GM23248 (cell line): ENCODE results near the gene ARAP2. TPM values are rescaled to one million over a fixed set of nuclear protein-coding genes. Genes with fewer than 3 reads are reported as not detected.

ENCODE experiments used
- DNase-seq: peaks from one replicate; pipeline ENCODE4 v3.0.0-alpha.2; 2015
- H2AFZ ChIP-seq: fragments of 200-600 bp; sonication (generic); 2 replicates; pipeline ENCODE4 v1.6.1; 2016; ENCODE audit warnings: antibody characterized with exemption
- H3F3A ChIP-seq: fragments of 200-600 bp; sonication (generic); 2 replicates; pipeline ENCODE4 v1.6.1; 2016; ENCODE audit warnings: mild to moderate bottlenecking, antibody characterized with exemption, mixed run types; ENCODE audit not compliant: insufficient read depth
- H3K27ac ChIP-seq: fragments of 200-600 bp; sonication (generic); 2 replicates; pipeline ENCODE4 v1.5.1; 2016; ENCODE audit warnings: mild to moderate bottlenecking
- H3K27me3 ChIP-seq: fragments of 200-600 bp; sonication (generic); replicated peaks from 2 replicates; pipeline ENCODE4 v1.6.1; 2016; ENCODE audit warnings: mild to moderate bottlenecking; ENCODE audit not compliant: insufficient read depth
- H3K36me3 ChIP-seq: fragments of 200-600 bp; sonication (generic); 2 replicates; pipeline ENCODE4 v1.6.1; 2016; ENCODE audit warnings: low read depth, mild to moderate bottlenecking
- H3K4me1 ChIP-seq: fragments of 200-600 bp; sonication (generic); 2 replicates; pipeline ENCODE4 v1.6.1; 2016; ENCODE audit warnings: mild to moderate bottlenecking; ENCODE audit not compliant: insufficient read depth
- H3K4me2 ChIP-seq: fragments of 200-600 bp; sonication (generic); one replicate; pipeline ENCODE4 v1.6.1; 2016; ENCODE audit warnings: mild to moderate bottlenecking; ENCODE audit not compliant: unreplicated experiment
- H3K4me3 ChIP-seq: fragments of 200-600 bp; sonication (generic); 2 replicates; pipeline ENCODE4 v1.5.1; 2016; ENCODE audit warnings: mild to moderate bottlenecking
- H3K79me2 ChIP-seq: fragments of 200-600 bp; sonication (generic); 2 replicates; pipeline ENCODE4 v1.6.1; 2016; ENCODE audit warnings: mild to moderate bottlenecking; ENCODE audit not compliant: insufficient read depth
- H3K9ac ChIP-seq: fragments of 200-600 bp; sonication (generic); 2 replicates; pipeline ENCODE4 v1.6.1; 2016; ENCODE audit warnings: mild to moderate bottlenecking
- H3K9me2 ChIP-seq: fragments of 200-600 bp; sonication (generic); 2 replicates; pipeline ENCODE4 v1.6.1; 2016; ENCODE audit warnings: mixed run types, mild to moderate bottlenecking, moderate library complexity; ENCODE audit not compliant: insufficient read depth
- H3K9me3 ChIP-seq: fragments of 200-600 bp; sonication (generic); one replicate; pipeline ENCODE4 v1.6.1; 2017; ENCODE audit warnings: low read depth
- H4K20me1 ChIP-seq: fragments of 200-600 bp; sonication (generic); 2 replicates; pipeline ENCODE4 v1.6.0; 2016; ENCODE audit not compliant: insufficient read depth
- EZH2 ChIP-seq: fragments of 200-600 bp; sonication (generic); IDR thresholded peaks from 2 replicates; pipeline ENCODE4 v1.6.1; 2018; ENCODE audit warnings: antibody characterized with exemption, mild to moderate bottlenecking; ENCODE audit not compliant: insufficient read depth, poor library complexity, severe bottlenecking
- EZH2phosphoT487 ChIP-seq: fragments of 200-600 bp; sonication (generic); IDR thresholded peaks from 2 replicates; pipeline ENCODE4 v1.6.1; 2018; ENCODE audit warnings: antibody characterized with exemption, moderate library complexity, mild to moderate bottlenecking, low read depth; ENCODE audit not compliant: insufficient read depth
- whole genome bisulfite sequencing, 2 experiments: methylation state at CpG; one replicate each; pipeline ENCODE4 v1.1.6; 2015 to 2017; ENCODE audit warnings: low lambda C conversion rate in 2 of 2, low coverage in 1 of 2; ENCODE audit errors: missing lambda C conversion rate in 2 of 2; 5-methylcytosine and 5-hydroxymethylcytosine counted together
- in situ Hi-C: fragments of 300-500 bp; cut with MboI; formaldehyde crosslinking; loops from 2 replicates; pipeline ENCODE4 v1.15.0; 2020
- polyA plus RNA-seq: library from polyadenylated mRNA; unstranded; fragments of >200 nt; fragmentation: Nextera tagmentation; extraction: Ambion mirVana; gene quantifications from 2 replicates; pipeline ENCODE4 v1.2.1, GENCODE V29; 2016
- total RNA-seq: library from RNA; depleted of rRNA; stranded (reverse); fragments of >200 nt; shearing (Covaris generic); gene quantifications from 2 replicates; pipeline ENCODE4 v1.2.3, GENCODE V29; 2014

ARAP2 gene
- total and polyA plus RNA-seq, 2 experiments from 2014 or later = not detected

DNA sequence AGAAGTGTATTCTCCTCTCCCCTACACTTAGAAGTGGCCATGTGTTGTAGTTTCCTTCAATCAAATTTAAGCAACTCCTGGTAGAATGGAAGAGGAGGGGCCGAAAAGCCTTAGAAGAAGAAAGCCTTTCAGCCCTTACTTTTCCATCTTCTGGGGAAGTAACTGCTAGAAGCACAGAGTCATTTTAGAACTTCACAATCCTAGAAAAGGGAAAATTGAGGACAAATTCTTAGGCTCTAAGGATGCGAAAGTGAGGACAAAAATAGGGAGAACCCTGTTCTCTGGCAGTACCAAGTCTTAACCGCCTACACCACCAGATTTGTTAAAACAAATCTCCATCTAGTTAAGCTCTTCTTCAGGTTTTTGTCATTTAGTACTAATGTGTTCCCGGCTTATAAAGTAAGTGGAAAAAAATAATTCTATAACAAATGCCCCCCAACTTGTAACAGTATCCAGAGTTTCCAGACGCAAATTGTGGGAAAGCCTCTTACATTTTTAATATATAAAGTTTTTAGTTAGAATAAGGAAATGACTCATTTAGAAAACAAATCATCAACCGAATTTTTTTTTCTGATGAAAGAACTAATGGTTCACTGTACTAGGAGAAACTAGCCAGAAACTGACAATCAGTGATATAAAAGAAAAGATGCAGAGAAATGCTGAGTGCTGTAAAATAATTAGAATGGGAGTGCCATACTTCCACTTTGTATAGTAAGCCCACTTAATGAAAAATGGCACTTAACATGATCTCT lies 76.0 kb downstream of the ARAP2 start:
- TF ChIP-seq EZH2phosphoT487 (no peak), EZH2 (no peak)
- no peaks in the 10 kb centered on the region for H3K9me3 ChIP-seq
- no peaks in the 10 kb centered on the region for H3K9me2 ChIP-seq
- H4K20me1 ChIP-seq = no peaks in the 10 kb centered on the region
- no peaks in the 10 kb centered on the region for H3K4me1 ChIP-seq
- no peak overlapping the region for H3K4me3 ChIP-seq
- no peak overlapping the region for H3K27ac ChIP-seq
- WGBS, 2 experiments = 53 to 60% methylated on average over 6 of the region's 6 CpGs
- no peaks in the 10 kb centered on the region for H3K79me2 ChIP-seq
- no peaks in the 10 kb centered on the region for H3K36me3 ChIP-seq
- no peaks in the 10 kb centered on the region for H3F3A ChIP-seq
- H3K9ac ChIP-seq = no peak overlapping the region
- no peak overlapping the region for H2AFZ ChIP-seq
- DNase-seq = no peak
- H3K27me3 ChIP-seq = no peaks in the 10 kb centered on the region
- in situ Hi-C loops = no loop called here
- H3K4me2 ChIP-seq = no peak overlapping the region

- H3K27me3 ChIP-seq = no peaks in the 10 kb centered on the region
- H3K36me3 ChIP-seq = no peaks in the 10 kb centered on the region
- WGBS, 2 experiments = 0% methylated on average over 2 of the region's 2 CpGs
- H3K4me1 ChIP-seq = no peaks in the 10 kb centered on the region
- H3K4me3 ChIP-seq = no peak overlapping the region
- DNase-seq = no peak
- no peak overlapping the region for H3K9ac ChIP-seq
- no peak overlapping the region for H3K4me2 ChIP-seq
- no peaks in the 10 kb centered on the region for H3K9me2 ChIP-seq
- H3K9me3 ChIP-seq = no peaks in the 10 kb centered on the region
- in situ Hi-C loops = no loop called here
- TF ChIP-seq EZH2phosphoT487 (no peak), EZH2 (no peak)
- H2AFZ ChIP-seq = no peak overlapping the region
- H3F3A ChIP-seq = no peaks in the 10 kb centered on the region
- no peaks in the 10 kb centered on the region for H4K20me1 ChIP-seq
- no peak overlapping the region for H3K27ac ChIP-seq
- H3K79me2 ChIP-seq = no peaks in the 10 kb centered on the region
Measured at GRCh38 chr4:36165631-36166005, 78.7 kb downstream of the ARAP2 start.

- no peak for DNase-seq
- H3K4me3 ChIP-seq = no peak overlapping the region
- H4K20me1 ChIP-seq = no peaks in the 10 kb centered on the region
- H3K79me2 ChIP-seq = no peaks in the 10 kb centered on the region
- H3F3A ChIP-seq = no peaks in the 10 kb centered on the region
- H3K27ac ChIP-seq = no peak overlapping the region
- H2AFZ ChIP-seq = no peak overlapping the region
- no peaks in the 10 kb centered on the region for H3K4me1 ChIP-seq
- no peaks in the 10 kb centered on the region for H3K9me2 ChIP-seq
- H3K27me3 ChIP-seq = no peaks in the 10 kb centered on the region
- H3K4me2 ChIP-seq = no peak overlapping the region
- TF ChIP-seq EZH2 = no peak
- TF ChIP-seq EZH2phosphoT487 = no peak
- in situ Hi-C loops = no loop called here
- H3K9me3 ChIP-seq = no peaks in the 10 kb centered on the region
- WGBS, 2 experiments = 17 to 23% methylated on average over 4 of the region's 4 CpGs
- H3K36me3 ChIP-seq = no peaks in the 10 kb centered on the region
- H3K9ac ChIP-seq = no peak overlapping the region
Measured at GRCh38 chr4:36164900-36165630, 79.2 kb downstream of the ARAP2 start.

- in situ Hi-C loops = no loop called here
Measured at GRCh38 chr4:36163198-36163597, 81.1 kb downstream of the ARAP2 start.

More at GRCh38 chr4:36163198-36163597, 81.1 kb downstream of the ARAP2 start:
- TF ChIP-seq EZH2 (no peak), EZH2phosphoT487 (no peak)
- Histone ChIP-seq H4K20me1 (no peaks in the 10 kb centered on the region), H3K27me3 (no peaks in the 10 kb centered on the region), H3K4me3 (no peak overlapping the region), H3K9me2 (no peaks in the 10 kb centered on the region), H3K4me2 (no peak overlapping the region), H3F3A (no peaks in the 10 kb centered on the region), H3K36me3 (no peaks in the 10 kb centered on the region), H3K27ac (no peak overlapping the region), H3K9ac (no peak overlapping the region), H3K4me1 (no peaks in the 10 kb centered on the region), H3K9me3 (no peaks in the 10 kb centered on the region), H3K79me2 (no peaks in the 10 kb centered on the region), H2AFZ (no peak overlapping the region)
- no peak for DNase-seq
- WGBS, 2 experiments = 28 to 46% methylated on average over 3 of the region's 3 CpGs
